Endothelial cell of umbilical vein (primary cell): ENCODE results near the gene CYP1A2. TPM values are rescaled to one million over a fixed set of nuclear protein-coding genes. Genes with fewer than 3 reads are reported as not detected.

Experiments used
- BruUV-seq: library from RNA; stranded (reverse); fragments of 400-500 nt; replicated peaks from 2 replicates; lab custom pipeline; 2021; lab: Mats Ljungman, UMichigan
- CTCF ChIA-PET: fragments of 300-600, 350-600 bp; sonication (Branson Sonifier 250); formaldehyde crosslinking; loops from one replicate; lab custom pipeline; 2021; ENCODE audit warnings: antibody characterized with exemption, inconsistent platforms; lab: Charles Lee
- POLR2A ChIA-PET: fragments of 300-600, 350-600 bp; sonication (Branson Sonifier 250); formaldehyde crosslinking; loops from one replicate; lab custom pipeline; 2021; ENCODE audit warnings: antibody characterized with exemption, inconsistent platforms; lab: Charles Lee
- DNase-seq: peaks from one replicate; pipeline ENCODE4 v3.0.0-alpha.2; 2011; ENCODE audit warnings: low read depth, low spot score
- FAIRE-seq: peaks from 2 replicates; lab custom pipeline; 2011; peaks lifted over from hg19 to GRCh38; lab: Jason Lieb, UNC
- H2AFZ ChIP-seq: 2 replicates; pipeline ENCODE4 v1.6.0; 2012; ENCODE audit warnings: low read depth, low read length, control low read depth, inconsistent platforms
- H3K27ac ChIP-seq: 2 replicates; pipeline ENCODE4 v1.5.1; 2011; ENCODE audit warnings: low read depth, mild to moderate bottlenecking, control low read depth, low read length, moderate library complexity; ENCODE audit not compliant: insufficient read depth
- H3K27me3 ChIP-seq, 2 experiments: 2 replicates each; pipeline versions ENCODE4 v1.6.0 to v1.6.1; 2011; ENCODE audit warnings: low read length in 2 of 2, mixed read lengths in 1 of 2; ENCODE audit not compliant: control insufficient read depth in 2 of 2, insufficient read depth in 2 of 2
- H3K36me3 ChIP-seq, 2 experiments: 2 replicates in 1 of 2; 3 replicates in 1 of 2; pipeline ENCODE4 v1.5.1; 2011; ENCODE audit warnings: low read length in 2 of 2, mild to moderate bottlenecking in 1 of 2, moderate library complexity in 1 of 2; ENCODE audit not compliant: control insufficient read depth in 2 of 2, insufficient read depth in 2 of 2; ENCODE audit errors: extremely low read depth in 1 of 2
- H3K4me1 ChIP-seq: 3 replicates; pipeline ENCODE4 v1.5.1; 2011; ENCODE audit warnings: mild to moderate bottlenecking, low read length; ENCODE audit not compliant: control insufficient read depth, insufficient read depth; ENCODE audit errors: extremely low read depth
- H3K4me2 ChIP-seq: 2 replicates; pipeline ENCODE4 v1.6.1; 2011; ENCODE audit warnings: low read length, control low read depth, mixed read lengths; ENCODE audit not compliant: insufficient read depth
- H3K4me3 ChIP-seq, 3 experiments: fragments of 200-600 bp in 1 of 3; sonication (generic), shearing (Covaris generic) in 1 of 3; replicated peaks in 1 of 3; 2 replicates each; pipeline ENCODE4 v1.5.1; 2011 to 2016; ENCODE audit warnings: control low read depth in 3 of 3, low read length in 3 of 3, mild to moderate bottlenecking in 2 of 3, inconsistent platforms in 1 of 3, low read depth in 1 of 3, moderate library complexity in 1 of 3; ENCODE audit not compliant: insufficient read depth in 1 of 3
- H3K79me2 ChIP-seq: 2 replicates; pipeline ENCODE4 v1.6.0; 2012; ENCODE audit warnings: low read length, inconsistent platforms; ENCODE audit not compliant: control insufficient read depth, insufficient read depth
- H3K9ac ChIP-seq: replicated peaks from 2 replicates; pipeline ENCODE3; 2011; ENCODE audit warnings: low read length, control low read depth; ENCODE audit not compliant: insufficient read depth; ENCODE audit errors: extremely low read depth
- H3K9me1 ChIP-seq: replicated peaks from 3 replicates; pipeline ENCODE4 v1.6.0; 2011; ENCODE audit warnings: mild to moderate bottlenecking, low read length; ENCODE audit not compliant: control insufficient read depth, insufficient read depth; ENCODE audit errors: extremely low read depth
- H3K9me3 ChIP-seq: replicated peaks from 2 replicates; pipeline ENCODE4 v1.5.1; 2012; ENCODE audit warnings: low read length, inconsistent platforms; ENCODE audit not compliant: control insufficient read depth, insufficient read depth
- H4K20me1 ChIP-seq: replicated peaks from 2 replicates; pipeline ENCODE3; 2011; ENCODE audit warnings: mild to moderate bottlenecking, low read length; ENCODE audit not compliant: control insufficient read depth, insufficient read depth; ENCODE audit errors: extremely low read depth
- EZH2 ChIP-seq: IDR thresholded peaks from 2 replicates; pipeline ENCODE4 v1.6.1; 2012; ENCODE audit warnings: borderline replicate concordance, low read depth, mild to moderate bottlenecking, moderate library complexity, low read length, inconsistent platforms; ENCODE audit not compliant: severe bottlenecking
- FOS ChIP-seq: IDR thresholded peaks from 2 replicates; pipeline ENCODE4 v1.6.1; 2011; ENCODE audit warnings: mild to moderate bottlenecking, low read length, moderate library complexity, borderline replicate concordance; ENCODE audit not compliant: insufficient read depth
- GATA2 ChIP-seq: IDR thresholded peaks from 2 replicates; pipeline ENCODE4 v1.7.0; 2011; ENCODE audit warnings: low read depth, mild to moderate bottlenecking, moderate library complexity, mixed read lengths, low read length; ENCODE audit not compliant: insufficient read length, insufficient read depth
- JUN ChIP-seq: IDR thresholded peaks from 2 replicates; pipeline ENCODE4 v1.6.1; 2011; ENCODE audit warnings: borderline replicate concordance, low read depth; ENCODE audit not compliant: insufficient read length, insufficient read depth
- MAX ChIP-seq: IDR thresholded peaks from 2 replicates; pipeline ENCODE4 v1.6.1; 2011; ENCODE audit not compliant: insufficient read depth, insufficient read length
- POLR2AphosphoS5 ChIP-seq: IDR thresholded peaks from 2 replicates; pipeline ENCODE4 v1.6.1; 2012; ENCODE audit warnings: low read depth, mild to moderate bottlenecking, control low read depth, low read length, moderate library complexity; ENCODE audit not compliant: insufficient read depth
- dilution Hi-C: fragments of 300-500 bp; cut with MboI; formaldehyde crosslinking; loops from one replicate; pipeline ENCODE4 v1.15.0; 2019; ENCODE audit warnings: low sequenced_read_pairs; ENCODE audit not compliant: extremely low pct_ligation_motif_present
- intact Hi-C: fragments of 100-400 bp; cut with micrococcal nuclease; formaldehyde crosslinking; loops from one replicate; pipeline ENCODE4 v1.10.0; 2022
- polyA plus RNA-seq, 4 experiments: library from polyadenylated mRNA; depleted of rRNA in 3 of 4; stranded (reverse) in 3 of 4; unstranded in 1 of 4; fragments of >200 nt; gene quantifications; 2 replicates each; pipeline versions ENCODE4 v1.2.1 to v1.2.3, GENCODE V29; 2011 to 2012; ENCODE audit warnings: missing spikeins in 1 of 4
- total RNA-seq: library from RNA; stranded (reverse); gene quantifications from 2 replicates; pipeline ENCODE4 v1.2.3, GENCODE V29; 2021
- TF ChIP-seq, protein P1 (sequence below), 2 donors: IDR thresholded peaks; 1 replicate in 1 of 2; 2 replicates in 1 of 2; pipeline ENCODE4 v1.5.1; 2011; ENCODE audit warnings: low read length in 2 of 2, mild to moderate bottlenecking in 2 of 2, moderate library complexity in 2 of 2, control low read depth in 1 of 2, inconsistent platforms in 1 of 2, low read depth in 1 of 2; ENCODE audit not compliant: insufficient read depth in 1 of 2; ENCODE audit errors: extremely low read depth in 1 of 2

Gene CYP1A2
- total and polyA plus RNA-seq, 2 donors (not counting 3 experiments of a cell fraction or from before 2014, with no cell fraction given), result not detected

DNA sequence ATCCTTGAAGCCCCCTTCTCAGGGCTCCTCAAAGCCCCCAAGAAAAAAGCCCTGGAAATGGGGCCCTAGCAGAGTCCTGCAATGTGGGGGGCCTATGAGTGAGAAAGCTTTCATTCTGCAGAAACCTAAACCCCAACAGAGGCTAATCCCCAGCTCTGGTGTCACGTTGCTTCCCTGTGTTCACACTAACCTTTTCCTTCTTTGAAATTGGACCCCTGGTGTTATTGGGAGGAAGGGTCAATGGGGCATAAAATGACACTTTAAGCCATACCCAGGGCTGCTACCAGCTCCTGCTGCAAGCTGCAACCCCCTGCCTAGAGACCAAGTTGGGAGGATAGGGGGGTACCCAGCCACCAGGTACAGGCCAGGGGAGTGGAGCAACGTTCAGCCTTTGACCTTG lies 2.1 kb downstream of the CYP1A2 start:
- ChIA-PET POLR2A (no interaction called here), CTCF (interaction anchor here (1.4 to 1.5 kb wide), 2 partner anchors 31 to 116 kb away, joined by 3 to 6 read pairs; partner anchors contain the start of gene CSK)
- Histone ChIP-seq H2AFZ (no peak overlapping the region), H3K27ac (no peak overlapping the region), H3K36me3 (no peaks in the 10 kb centered on the region), H4K20me1 (no peaks in the 10 kb centered on the region), H3K9me3 (no peaks in the 10 kb centered on the region), H3K79me2 (no peaks in the 10 kb centered on the region), H3K4me1 (no peaks in the 10 kb centered on the region), H3K4me3 (no peak overlapping the region), H3K9ac (no peak overlapping the region), H3K9me1 (no peaks in the 10 kb centered on the region), H3K4me2 (no peak overlapping the region), H3K27me3 (peaks cover 0 to 1% of the 10 kb centered on the region in 2 experiments)
- TF ChIP-seq EZH2 (no peak), POLR2AphosphoS5 (no peak), GATA2 (no peak)
- dilution Hi-C loops, result loop anchor here (25.0 kb wide), 1 partner anchor 113 kb away; no protein-coding TSS in a partner anchor
- no peak for DNase-seq
- intact Hi-C loops, result no loop called here
- no TSS peak for BruUV-seq
- no peak for FAIRE-seq

GRCh38 chr15:74752011-74752410 lies 3.4 kb downstream of the CYP1A2 start:
- no peak for DNase-seq
- H3K4me3 ChIP-seq, result no peak overlapping the region
- peaks cover 0 to 1% of the 10 kb centered on the region in 2 experiments for H3K27me3 ChIP-seq
- H3K4me2 ChIP-seq, result no peak overlapping the region
- no peaks in the 10 kb centered on the region for H3K4me1 ChIP-seq
- H3K9me1 ChIP-seq, result no peaks in the 10 kb centered on the region
- FAIRE-seq, result no peak
- no TSS peak for BruUV-seq
- dilution Hi-C loops (loop anchor here (25.0 kb wide), 1 partner anchor 115 kb away; no protein-coding TSS in a partner anchor), intact Hi-C loops (no loop called here)
- no peak overlapping the region for H3K27ac ChIP-seq
- no peaks in the 10 kb centered on the region for H3K36me3 ChIP-seq
- no peaks in the 10 kb centered on the region for H3K9me3 ChIP-seq
- H4K20me1 ChIP-seq, result no peaks in the 10 kb centered on the region
- H3K9ac ChIP-seq, result no peak overlapping the region
- no peak overlapping the region for H2AFZ ChIP-seq
- TF ChIP-seq JUN (no peak), POLR2AphosphoS5 (no peak), GATA2 (no peak), MAX (no peak), FOS (no peak)
- TF ChIP-seq, protein P1, sequence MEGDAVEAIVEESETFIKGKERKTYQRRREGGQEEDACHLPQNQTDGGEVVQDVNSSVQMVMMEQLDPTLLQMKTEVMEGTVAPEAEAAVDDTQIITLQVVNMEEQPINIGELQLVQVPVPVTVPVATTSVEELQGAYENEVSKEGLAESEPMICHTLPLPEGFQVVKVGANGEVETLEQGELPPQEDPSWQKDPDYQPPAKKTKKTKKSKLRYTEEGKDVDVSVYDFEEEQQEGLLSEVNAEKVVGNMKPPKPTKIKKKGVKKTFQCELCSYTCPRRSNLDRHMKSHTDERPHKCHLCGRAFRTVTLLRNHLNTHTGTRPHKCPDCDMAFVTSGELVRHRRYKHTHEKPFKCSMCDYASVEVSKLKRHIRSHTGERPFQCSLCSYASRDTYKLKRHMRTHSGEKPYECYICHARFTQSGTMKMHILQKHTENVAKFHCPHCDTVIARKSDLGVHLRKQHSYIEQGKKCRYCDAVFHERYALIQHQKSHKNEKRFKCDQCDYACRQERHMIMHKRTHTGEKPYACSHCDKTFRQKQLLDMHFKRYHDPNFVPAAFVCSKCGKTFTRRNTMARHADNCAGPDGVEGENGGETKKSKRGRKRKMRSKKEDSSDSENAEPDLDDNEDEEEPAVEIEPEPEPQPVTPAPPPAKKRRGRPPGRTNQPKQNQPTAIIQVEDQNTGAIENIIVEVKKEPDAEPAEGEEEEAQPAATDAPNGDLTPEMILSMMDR (IDR thresholded peaks at IDR 0.05; ENCODE audit: extremely low read depth in 1 of 2, insufficient read depth in 1 of 2, low read depth in 1 of 2, low read length in 2 of 2), result no peak
- no peaks in the 10 kb centered on the region for H3K79me2 ChIP-seq
- CTCF ChIA-PET, result interaction anchor here (1.0 to 1.5 kb wide), 3 partner anchors 9 to 118 kb away, joined by 3 to 8 read pairs (median 6); no protein-coding TSS in a partner anchor
- POLR2A ChIA-PET, result no interaction called here
